PC-3 (cell line): Measurements from ENCODE around the gene PPFIBP1. TPM values are rescaled to one million over a fixed set of nuclear protein-coding genes. Genes with fewer than 3 reads are reported as not detected.
"Not testable (repeated sequence)": the region's sequence is repeated elsewhere in the genome, so short reads cannot be mapped to it uniquely, and the experiment has no call there.

Experiments
- ATAC-seq: fragments of 200-7000 bp; cut with Tn5 transposase; 2 replicates; pipeline ENCODE4 v1.9.1; 2020; ENCODE audit warnings: mild to moderate bottlenecking, moderate library complexity
- BruUV-seq: library from RNA; stranded (reverse); fragments of 400-500 nt; replicated peaks from 2 replicates; lab custom pipeline; 2021; lab: Mats Ljungman, UMichigan
- CTCF ChIA-PET: fragments of 300-600 bp; sonication (Branson Sonifier 250); formaldehyde crosslinking; loops from one replicate; lab custom pipeline; 2022; ENCODE audit warnings: antibody characterized with exemption; lab: Charles Lee
- POLR2A ChIA-PET: fragments of 300-600 bp; sonication (Branson Sonifier 250); formaldehyde crosslinking; loops from one replicate; lab custom pipeline; 2022; ENCODE audit warnings: antibody characterized with exemption; ENCODE audit not compliant: unreplicated experiment; lab: Charles Lee
- DNase-seq: peaks from one replicate; pipeline ENCODE4 v3.0.0-alpha.2; 2015
- H2AFZ ChIP-seq: fragments of 300-600 bp; sonication (generic); 2 replicates; pipeline ENCODE4 v1.6.0; 2016; ENCODE audit warnings: antibody characterized with exemption, low read length
- H3F3A ChIP-seq: fragments of 300-600 bp; sonication (generic); one replicate; pipeline ENCODE4 v1.6.0; 2017; ENCODE audit warnings: antibody characterized with exemption, low read length, control low read depth, mild to moderate bottlenecking; ENCODE audit not compliant: unreplicated experiment
- H3K27ac ChIP-seq: fragments of 300-600 bp; sonication (generic); 2 replicates; pipeline ENCODE4 v1.5.1; 2016; ENCODE audit warnings: mild to moderate bottlenecking, low read length
- H3K27me3 ChIP-seq: fragments of 300-600 bp; sonication (generic); 2 replicates; pipeline ENCODE4 v1.6.1; 2016; ENCODE audit warnings: low read length, mixed read lengths
- H3K36me3 ChIP-seq: fragments of 300-600 bp; sonication (generic); 2 replicates; pipeline ENCODE4 v1.6.1; 2016; ENCODE audit warnings: low read depth, mixed run types, low read length, mixed read lengths
- H3K4me1 ChIP-seq: fragments of 300-600 bp; sonication (generic); 2 replicates; pipeline ENCODE4 v1.5.1; 2016; ENCODE audit warnings: low read length; ENCODE audit not compliant: insufficient read depth
- H3K4me2 ChIP-seq: fragments of 300-600 bp; sonication (generic); 2 replicates; pipeline ENCODE4 v1.6.0; 2016; ENCODE audit warnings: low read length
- H3K4me3 ChIP-seq: fragments of 300-600 bp; sonication (generic); 2 replicates; pipeline ENCODE4 v1.5.1; 2016; ENCODE audit warnings: mild to moderate bottlenecking, low read length, mixed read lengths
- H3K79me2 ChIP-seq: fragments of 300-600 bp; sonication (generic); 2 replicates; pipeline ENCODE4 v1.6.1; 2017; ENCODE audit warnings: low read length, mixed read lengths
- H3K9ac ChIP-seq: fragments of 300-600 bp; sonication (generic); 2 replicates; pipeline ENCODE4 v1.6.0; 2016; ENCODE audit warnings: mild to moderate bottlenecking, low read length
- H3K9me2 ChIP-seq: fragments of 300-600 bp; sonication (generic); replicated peaks from 2 replicates; pipeline ENCODE4 v1.6.1; 2016; ENCODE audit warnings: mixed run types, low read length, mixed read lengths
- H3K9me3 ChIP-seq: fragments of 300-600 bp; sonication (generic); 2 replicates; pipeline ENCODE4 v1.6.1; 2016; ENCODE audit warnings: low read length, mixed read lengths
- H4K20me1 ChIP-seq: fragments of 300-600 bp; sonication (generic); 2 replicates; pipeline ENCODE4 v1.6.1; 2016; ENCODE audit warnings: low read length, mixed read lengths
- CTCF ChIP-seq: fragments of 300-600 bp; sonication (generic); conservative IDR thresholded peaks from 2 replicates; pipeline ENCODE4 v1.5.1; 2017; ENCODE audit warnings: antibody characterized with exemption, low read depth, mild to moderate bottlenecking, low read length
- EZH2 ChIP-seq: fragments of 300-600 bp; sonication (generic); IDR thresholded peaks from one replicate; pipeline ENCODE4 v1.6.1; 2017; ENCODE audit warnings: antibody characterized with exemption, mild to moderate bottlenecking, low read length; ENCODE audit not compliant: unreplicated experiment
- EZH2phosphoT487 ChIP-seq: fragments of 300-600 bp; sonication (generic); IDR thresholded peaks from 2 replicates; pipeline ENCODE4 v1.6.1; 2018; ENCODE audit warnings: mild to moderate bottlenecking, antibody characterized with exemption, low read length, borderline replicate concordance
- intact Hi-C: fragments of 100-400 bp; cut with micrococcal nuclease; formaldehyde crosslinking; loops from 2 replicates; pipeline ENCODE4 v1.9.0; 2023
- total RNA-seq: library from RNA; depleted of rRNA; stranded (reverse); fragments of >200 nt; gene quantifications from 2 replicates; pipeline ENCODE4 v1.2.3, GENCODE V29; 2014

PPFIBP1 gene
- total RNA-seq, 1 experiment from 2014 or later, result 56.9 TPM

GRCh38 chr12:27652174-27652763 is 128.3 kb downstream of the PPFIBP1 start:
- Histone ChIP-seq H3K27me3 (no peaks in the 10 kb centered on the region), H2AFZ (no peak overlapping the region), H4K20me1 (no peaks in the 10 kb centered on the region), H3K4me1 (peaks cover 7% of the 10 kb centered on the region), H3K79me2 (no peaks in the 10 kb centered on the region), H3K36me3 (peaks cover 13% of the 10 kb centered on the region), H3K9ac (0 out of 2 replicates have a peak overlapping the region, but pooled peaks have one; percentile 3), H3K27ac (peak overlapping the region; percentile 21), H3F3A (no peaks in the 10 kb centered on the region), H3K9me2 (no peaks in the 10 kb centered on the region), H3K9me3 (no peaks in the 10 kb centered on the region), H3K4me2 (no peak overlapping the region), H3K4me3 (no peak overlapping the region)
- TF ChIP-seq CTCF, result peak; percentile 99
- no peak for TF ChIP-seq EZH2phosphoT487
- POLR2A ChIA-PET, result no interaction called here
- CTCF ChIA-PET, result no interaction called here
- DNase-seq (peak; percentile 97), ATAC-seq (peak; percentile 96)
- no TSS peak for BruUV-seq
- intact Hi-C loops, result loop anchor here (1.0 to 10.0 kb wide), 6 partner anchors 42 to 317 kb away; partner anchors contain the start of gene BMAL2

- Histone ChIP-seq H4K20me1 (no peaks in the 10 kb centered on the region), H3F3A (no peaks in the 10 kb centered on the region), H3K79me2 (no peaks in the 10 kb centered on the region), H3K36me3 (peaks cover 11% of the 10 kb centered on the region), H3K4me2 (no peak overlapping the region), H3K27ac (no peak overlapping the region), H3K4me3 (no peak overlapping the region), H3K9me2 (no peaks in the 10 kb centered on the region), H3K4me1 (peaks cover 7% of the 10 kb centered on the region), H2AFZ (no peak overlapping the region), H3K9ac (no peak overlapping the region), H3K9me3 (no peaks in the 10 kb centered on the region), H3K27me3 (no peaks in the 10 kb centered on the region)
- DNase-seq (no peak), ATAC-seq (no peak)
- no TSS peak for BruUV-seq
- intact Hi-C loops, result loop anchor here (10.0 kb wide), 1 partner anchor 319 kb away; the partner anchor contains the start of gene BMAL2
- CTCF ChIA-PET, result no interaction called here
- POLR2A ChIA-PET, result no interaction called here
- TF ChIP-seq CTCF, result no peak
- TF ChIP-seq EZH2, result no peak
- no peak for TF ChIP-seq EZH2phosphoT487
Measured at GRCh38 chr12:27653661-27654060, 129.7 kb downstream of the PPFIBP1 start.

- H3F3A ChIP-seq, BruUV-seq, POLR2A ChIA-PET, H3K79me2 ChIP-seq, ATAC-seq, H3K4me1 ChIP-seq, H3K4me2 ChIP-seq, H3K9me3 ChIP-seq, DNase-seq, H3K9ac ChIP-seq, H3K4me3 ChIP-seq, H3K27me3 ChIP-seq, H3K36me3 ChIP-seq, CTCF ChIA-PET, H2AFZ ChIP-seq, H3K27ac ChIP-seq, H3K9me2 ChIP-seq, H4K20me1 ChIP-seq: not testable (repeated sequence)
- intact Hi-C loops, result loop anchor here (10.0 kb wide), 1 partner anchor 321 kb away; the partner anchor contains the start of gene BMAL2
Measured at GRCh38 chr12:27655476-27655875, 131.5 kb downstream of the PPFIBP1 start.
